Measurements from ENCODE around the gene TRPM4. TPM values are rescaled to one million over a fixed set of nuclear protein-coding genes. Genes with fewer than 3 reads are reported as not detected.

TRPM4 gene
- total and polyA plus RNA-seq, 4 donors: 8.1 to 31.2 (median 13.2) TPM

GRCh38 chr19:49200238-49200862, 42.8 kb downstream of the TRPM4 start:
- no peaks in the 10 kb centered on the region for H3K27me3 ChIP-seq (ENCODE audit: control insufficient read depth in 4 of 4, insufficient read depth in 4 of 4, low read length in 3 of 4)
- H3K4me3 ChIP-seq (ENCODE audit: low read depth in 1 of 3, low read length in 3 of 3): no peak overlapping the region
- H3K36me3 ChIP-seq (ENCODE audit: control insufficient read depth in 4 of 4, insufficient read depth in 3 of 4, low read depth in 1 of 4, low read length in 3 of 4): peaks cover 0 to 2% (median under 1%) of the 10 kb centered on the region in 4 donors
- no peak overlapping the region for H3K9ac ChIP-seq (ENCODE audit: low read depth in 1 of 2, low read length in 2 of 2)
- no peaks in the 10 kb centered on the region for H3K9me3 ChIP-seq (ENCODE audit: control insufficient read depth in 4 of 4, low read length in 3 of 4)
- 89% methylated on average over 29 of the region's 29 CpGs for WGBS
- H3K27ac ChIP-seq (ENCODE audit: low read depth in 1 of 2, low read length in 2 of 2): no peak overlapping the region
- TF ChIP-seq CTCF (IDR thresholded peaks at IDR 0.05; ENCODE audit: low read depth, low read length, missing input control): no peak
- TF ChIP-seq REST (IDR thresholded peaks at IDR 0.05): no peak
- TF ChIP-seq HNF4A (conservative IDR thresholded peaks at IDR 0.05): no peak
- peak; percentile 34 for DNase-seq (ENCODE audit: low spot score)
- H3K4me1 ChIP-seq (ENCODE audit: control insufficient read depth in 4 of 4, insufficient read depth in 4 of 4, low read length in 3 of 4): no peaks in the 10 kb centered on the region

- no peaks in the 10 kb centered on the region for H3K27me3 ChIP-seq (ENCODE audit: control insufficient read depth in 4 of 4, insufficient read depth in 4 of 4, low read length in 3 of 4)
- H3K27ac ChIP-seq (ENCODE audit: low read depth in 1 of 2, low read length in 2 of 2): no peak overlapping the region
- DNase-seq (ENCODE audit: low spot score): no peak
- no peak for TF ChIP-seq FOXA1 (IDR thresholded peaks at IDR 0.05)
- TF ChIP-seq JUND (IDR thresholded peaks at IDR 0.05): no peak
- no peak for TF ChIP-seq ATF3 (IDR thresholded peaks at IDR 0.05)
- no peak for TF ChIP-seq CTCF (IDR thresholded peaks at IDR 0.05; ENCODE audit: low read depth, low read length, missing input control)
- no peak for TF ChIP-seq HNF4A (conservative IDR thresholded peaks at IDR 0.05)
- no peak for TF ChIP-seq EGR1 (IDR thresholded peaks at IDR 0.05; ENCODE audit: low read depth in 2 of 2)
- TF ChIP-seq ZBTB33 (IDR thresholded peaks at IDR 0.05): no peak
- no peak for TF ChIP-seq NR2F2 (IDR thresholded peaks at IDR 0.05)
- TF ChIP-seq FOXA2 (IDR thresholded peaks at IDR 0.05): no peak
- no peak for TF ChIP-seq YY1 (IDR thresholded peaks at IDR 0.05)
- 80% methylated on average over 7 of the region's 7 CpGs for WGBS
- H3K9me3 ChIP-seq (ENCODE audit: control insufficient read depth in 4 of 4, low read length in 3 of 4): no peaks in the 10 kb centered on the region
- no peak overlapping the region for H3K4me3 ChIP-seq (ENCODE audit: low read depth in 1 of 3, low read length in 3 of 3)
- no peak overlapping the region for H3K9ac ChIP-seq (ENCODE audit: low read depth in 1 of 2, low read length in 2 of 2)
- H3K4me1 ChIP-seq (ENCODE audit: control insufficient read depth in 4 of 4, insufficient read depth in 4 of 4, low read length in 3 of 4): no peaks in the 10 kb centered on the region
- H3K36me3 ChIP-seq (ENCODE audit: control insufficient read depth in 4 of 4, insufficient read depth in 3 of 4, low read depth in 1 of 4, low read length in 3 of 4): peaks cover 0 to 2% (median under 1%) of the 10 kb centered on the region in 4 donors
Measured at GRCh38 chr19:49201042-49201441, 43.5 kb downstream of the TRPM4 start.

Data from liver (tissue), 9 donors.